Sigmoid colon (tissue), 3 donors: ENCODE results near the gene MARCHF6.

ENCODE experiments used
- POLR2A ChIP-seq, 2 donors: fragments of 450-650 bp; IDR thresholded peaks; one replicate each; pipeline ENCODE4 v1.6.1; 2016; ENCODE audit warnings: antibody characterized with exemption in 2 of 2, mild to moderate bottlenecking in 2 of 2, moderate library complexity in 2 of 2
- TF ChIP-seq, protein P1 (sequence below), 4 experiments: fragments of 450-650 bp in 3 of 4; fragments of 200-600 bp in 1 of 4; IDR thresholded peaks; one replicate each; pipeline ENCODE4 v1.5.1; 2016 to 2019; ENCODE audit warnings: antibody characterized with exemption in 4 of 4, mild to moderate bottlenecking in 3 of 4, moderate library complexity in 2 of 4

DNA sequence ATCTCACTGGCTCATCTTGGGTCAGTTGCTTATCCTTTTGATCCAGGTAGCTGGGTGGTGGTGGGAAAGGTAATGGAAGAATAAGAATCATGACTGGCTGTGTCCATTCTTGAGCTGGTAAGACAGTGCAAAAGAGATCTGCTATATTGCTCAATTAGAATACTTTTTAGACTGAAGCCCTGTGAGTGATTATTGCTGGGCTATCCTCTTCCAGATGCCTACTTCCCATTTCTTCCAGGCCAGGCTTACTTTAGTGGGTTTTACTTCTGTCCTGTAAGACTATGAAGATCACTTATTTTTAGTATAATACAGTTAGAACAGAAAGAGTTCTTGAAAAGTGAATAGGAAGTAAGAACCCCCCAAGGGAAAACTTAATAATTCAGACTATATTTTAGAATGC lies 7.2 kb downstream of the MARCHF6 start:
- TF ChIP-seq POLR2A (IDR thresholded peaks at IDR 0.05), result no peak
- TF ChIP-seq, protein P1, sequence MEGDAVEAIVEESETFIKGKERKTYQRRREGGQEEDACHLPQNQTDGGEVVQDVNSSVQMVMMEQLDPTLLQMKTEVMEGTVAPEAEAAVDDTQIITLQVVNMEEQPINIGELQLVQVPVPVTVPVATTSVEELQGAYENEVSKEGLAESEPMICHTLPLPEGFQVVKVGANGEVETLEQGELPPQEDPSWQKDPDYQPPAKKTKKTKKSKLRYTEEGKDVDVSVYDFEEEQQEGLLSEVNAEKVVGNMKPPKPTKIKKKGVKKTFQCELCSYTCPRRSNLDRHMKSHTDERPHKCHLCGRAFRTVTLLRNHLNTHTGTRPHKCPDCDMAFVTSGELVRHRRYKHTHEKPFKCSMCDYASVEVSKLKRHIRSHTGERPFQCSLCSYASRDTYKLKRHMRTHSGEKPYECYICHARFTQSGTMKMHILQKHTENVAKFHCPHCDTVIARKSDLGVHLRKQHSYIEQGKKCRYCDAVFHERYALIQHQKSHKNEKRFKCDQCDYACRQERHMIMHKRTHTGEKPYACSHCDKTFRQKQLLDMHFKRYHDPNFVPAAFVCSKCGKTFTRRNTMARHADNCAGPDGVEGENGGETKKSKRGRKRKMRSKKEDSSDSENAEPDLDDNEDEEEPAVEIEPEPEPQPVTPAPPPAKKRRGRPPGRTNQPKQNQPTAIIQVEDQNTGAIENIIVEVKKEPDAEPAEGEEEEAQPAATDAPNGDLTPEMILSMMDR (IDR thresholded peaks at IDR 0.05), result no peak
